Subcutaneous abdominal adipose tissue (tissue), 5 donors: ENCODE measurements around the gene CIDEC.
"Not testable (repeated sequence)": the region's sequence is repeated elsewhere in the genome, so short reads cannot be mapped to it uniquely, and the experiment has no call there.

Experiments used
- H3K27ac ChIP-seq: one replicate; pipeline ENCODE4 v1.7.0; 2013; ENCODE audit warnings: low read depth, mild to moderate bottlenecking, inconsistent platforms, low read length, moderate library complexity
- H3K27me3 ChIP-seq, 5 donors: one replicate each; pipeline ENCODE4 v1.7.0; 2013; ENCODE audit warnings: low read length in 5 of 5, inconsistent platforms in 1 of 5; ENCODE audit not compliant: control insufficient read depth in 5 of 5, insufficient read depth in 4 of 5
- H3K36me3 ChIP-seq, 5 donors: one replicate each; pipeline ENCODE4 v1.7.0; 2013; ENCODE audit warnings: low read length in 5 of 5; ENCODE audit not compliant: control insufficient read depth in 5 of 5, insufficient read depth in 5 of 5
- H3K4me1 ChIP-seq, 5 donors: one replicate each; pipeline ENCODE4 v1.7.0; 2013; ENCODE audit warnings: low read length in 5 of 5, mild to moderate bottlenecking in 3 of 5, moderate library complexity in 1 of 5; ENCODE audit not compliant: control insufficient read depth in 5 of 5, insufficient read depth in 5 of 5
- H3K4me3 ChIP-seq, 5 donors: one replicate each; pipeline ENCODE4 v1.7.0; 2013; ENCODE audit warnings: low read length in 5 of 5, low read depth in 1 of 5
- H3K9ac ChIP-seq, 5 donors: one replicate each; pipeline ENCODE4 v1.7.0; 2013; ENCODE audit warnings: low read length in 5 of 5, mild to moderate bottlenecking in 4 of 5, moderate library complexity in 3 of 5
- H3K9me3 ChIP-seq, 5 donors: one replicate each; pipeline ENCODE4 v1.7.0; 2013; ENCODE audit warnings: low read length in 5 of 5; ENCODE audit not compliant: control insufficient read depth in 5 of 5
- donor health status: healthy.
- donor health status: healthy.
- donor health status: healthy.
- donor health status: healthy.
- donor health status: healthy.

The CIDEC gene

GRCh38 chr3:9852528-9852927, 27.5 kb downstream of the CIDEC start:
- Histone ChIP-seq H3K9me3 (no peaks in the 10 kb centered on the region), H3K4me1 (peaks cover 0 to 14% (median 2%) of the 10 kb centered on the region in 5 donors), H3K4me3 (no peak overlapping the region), H3K27ac (no peak overlapping the region), H3K36me3 (no peaks in the 10 kb centered on the region), H3K9ac (no peak overlapping the region), H3K27me3 (no peaks in the 10 kb centered on the region)

- not testable (repeated sequence) for H3K4me3 ChIP-seq, H3K9ac ChIP-seq, H3K36me3 ChIP-seq, H3K27ac ChIP-seq, H3K9me3 ChIP-seq, H3K27me3 ChIP-seq
- H3K4me1 ChIP-seq = peaks cover 0 to 14% (median 2%) of the 10 kb centered on the region in 5 donors
These were observed 28.1 kb downstream of the CIDEC start for GRCh38 chr3:9851926-9852325.

GRCh38 chr3:9851383-9851782, 28.7 kb downstream of the CIDEC start:
- not testable (repeated sequence) for H3K36me3 ChIP-seq, H3K27me3 ChIP-seq, H3K9ac ChIP-seq, H3K4me3 ChIP-seq, H3K27ac ChIP-seq, H3K9me3 ChIP-seq
- peaks cover 0 to 14% (median 2%) of the 10 kb centered on the region in 5 donors for H3K4me1 ChIP-seq

- H3K27me3 ChIP-seq = not testable (repeated sequence)
- peaks cover 2 to 19% (median 6%) of the 10 kb centered on the region in 5 donors for H3K4me1 ChIP-seq
These were observed 31.2 kb downstream of the CIDEC start for GRCh38 chr3:9848860-9849259.

GRCh38 chr3:9847870-9848269, 32.2 kb downstream of the CIDEC start:
- not testable (repeated sequence) for H3K36me3 ChIP-seq, H3K27me3 ChIP-seq, H3K9me3 ChIP-seq, H3K9ac ChIP-seq, H3K4me3 ChIP-seq, H3K27ac ChIP-seq
- H3K4me1 ChIP-seq = peaks cover 2 to 26% (median 15%) of the 10 kb centered on the region in 5 donors

More at GRCh38 chr3:9848860-9849259, 31.2 kb downstream of the CIDEC start:
- H3K36me3 ChIP-seq, H3K9ac ChIP-seq, H3K9me3 ChIP-seq, H3K27ac ChIP-seq, H3K4me3 ChIP-seq: not testable (repeated sequence)

GRCh38 chr3:9846931-9847488, 33.0 kb downstream of the CIDEC start:
- Histone ChIP-seq H3K36me3 (peaks cover 0 to 1% (median 0%) of the 10 kb centered on the region in 5 donors), H3K27me3 (no peaks in the 10 kb centered on the region), H3K27ac (no peak overlapping the region), H3K4me1 (peaks cover 0 to 25% (median 19%) of the 10 kb centered on the region in 5 donors), H3K9ac (no peak overlapping the region), H3K4me3 (no peak overlapping the region), H3K9me3 (no peaks in the 10 kb centered on the region)

- Histone ChIP-seq H3K4me3 (no peak overlapping the region), H3K4me1 (peaks cover 0 to 25% (median 19%) of the 10 kb centered on the region in 5 donors), H3K9me3 (no peaks in the 10 kb centered on the region), H3K27ac (no peak overlapping the region), H3K36me3 (peaks cover 0 to 9% (median 6%) of the 10 kb centered on the region in 5 donors), H3K27me3 (no peaks in the 10 kb centered on the region), H3K9ac (no peak overlapping the region)
These were observed 33.8 kb downstream of the CIDEC start for GRCh38 chr3:9846231-9846630.

GRCh38 chr3:9843715-9844438, 36.2 kb downstream of the CIDEC start, which contains the start of gene RPUSD3:
TSS of gene RPUSD3 (minus strand) at chr3:9844008. CDS start at chr3:9843990, 18 bp downstream.
- H3K9me3 ChIP-seq = no peaks in the 10 kb centered on the region
- no peaks in the 10 kb centered on the region for H3K27me3 ChIP-seq
- peak within 1 kb of the TSS; percentile 92 to 97 (median 95) for H3K4me3 ChIP-seq
- peak within 1 kb of the TSS; percentile 91 for H3K27ac ChIP-seq
- peaks cover 0 to 30% (median 19%) of the 10 kb centered on the region in 5 donors for H3K4me1 ChIP-seq
- H3K36me3 ChIP-seq = peaks cover 0 to 29% (median 21%) of the 10 kb centered on the region in 5 donors
- peak within 1 kb of the TSS; percentile 68 to 91 (median 80) for H3K9ac ChIP-seq

- no peak overlapping the region for H3K9ac ChIP-seq
- no peaks in the 10 kb centered on the region for H3K27me3 ChIP-seq
- no peak overlapping the region for H3K4me3 ChIP-seq
- peaks cover 0 to 46% (median 38%) of the 10 kb centered on the region in 5 donors for H3K36me3 ChIP-seq
- H3K9me3 ChIP-seq = no peaks in the 10 kb centered on the region
- H3K27ac ChIP-seq = no peak overlapping the region
- H3K4me1 ChIP-seq = peaks cover 0 to 26% (median 19%) of the 10 kb centered on the region in 5 donors
These were observed 39.0 kb downstream of the CIDEC start for GRCh38 chr3:9841015-9841414.

GRCh38 chr3:9838856-9839255, 41.2 kb downstream of the CIDEC start:
- peaks cover 0 to 21% (median 13%) of the 10 kb centered on the region in 5 donors for H3K4me1 ChIP-seq
- peaks cover 0 to 66% (median 57%) of the 10 kb centered on the region in 5 donors for H3K36me3 ChIP-seq

More at GRCh38 chr3:9838856-9839255, 41.2 kb downstream of the CIDEC start:
- Histone ChIP-seq H3K4me3 (no peak overlapping the region), H3K9ac (no peak overlapping the region), H3K27ac (no peak overlapping the region), H3K27me3 (no peaks in the 10 kb centered on the region), H3K9me3 (no peaks in the 10 kb centered on the region)
